ENCODE measurements around the gene OR5H2.

DNA sequence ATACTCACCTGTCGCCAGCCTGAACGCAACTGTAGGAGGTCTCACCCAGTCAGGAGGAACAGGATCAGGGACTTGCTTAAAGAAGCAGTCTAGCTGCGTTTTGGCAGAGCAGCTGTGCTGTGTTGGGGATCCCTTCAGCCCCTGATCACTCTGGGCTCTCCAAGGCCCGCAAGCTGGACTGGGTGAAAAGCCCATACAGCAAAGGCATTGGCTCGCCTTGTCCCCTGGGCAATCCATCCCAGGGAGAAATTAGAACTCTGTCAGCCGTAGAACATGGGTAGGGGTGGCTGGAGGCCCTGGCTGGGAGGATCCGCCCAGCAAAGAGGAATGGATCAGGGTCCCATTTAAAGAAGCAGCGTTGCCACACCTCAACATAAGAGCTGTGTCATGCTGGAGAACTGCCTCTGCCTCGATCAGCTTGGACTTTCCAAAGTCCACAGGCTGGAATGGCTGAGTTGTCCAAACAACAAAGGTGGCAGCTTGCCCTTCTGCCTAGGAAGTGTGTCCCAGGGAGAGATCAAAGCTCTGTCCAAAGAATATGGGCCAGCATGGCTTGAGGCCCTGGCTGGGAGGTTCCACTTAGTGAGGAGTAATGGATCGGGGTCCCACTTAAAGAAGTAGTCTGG is 9.1 kb downstream of the OR5H2 start:
- TF ChIP-seq CTCF (IDR thresholded peaks at IDR 0.05) = no peak
- TF ChIP-seq POLR2A (IDR thresholded peaks at IDR 0.05) = no peak

Data from testis (tissue), 2 donors.